ENCODE data around the gene TMEM151B.
A peak's percentile ranks its signal among the peaks of the same experiment; 100 is the strongest.
"Not testable (repeated sequence)": the region's sequence is repeated elsewhere in the genome, so short reads cannot be mapped to it uniquely, and the experiment has no call there.

The TMEM151B gene

GRCh38 chr6:44226368-44227147, 43.7 kb upstream of the TMEM151B start:
- no peak overlapping the region for H3K9ac ChIP-seq (ENCODE audit: low read length)
- H3K36me3 ChIP-seq (ENCODE audit: control insufficient read depth, low read depth, low read length): peaks cover 40% of the 10 kb centered on the region
- no peak overlapping the region for H3K27ac ChIP-seq (ENCODE audit: low read length)
- no peaks in the 10 kb centered on the region for H3K27me3 ChIP-seq (ENCODE audit: control insufficient read depth, insufficient read depth, low read length)
- no peaks in the 10 kb centered on the region for H3K9me3 ChIP-seq (ENCODE audit: control insufficient read depth, low read depth, low read length)
- H3K4me3 ChIP-seq (ENCODE audit: low read length): peak overlapping the region; percentile 2
- H3K4me1 ChIP-seq (ENCODE audit: control insufficient read depth, low read depth, low read length): peaks cover 36% of the 10 kb centered on the region

- Histone ChIP-seq H3K27ac (ENCODE audit: low read length) (no peak overlapping the region), H3K4me1 (ENCODE audit: control insufficient read depth, low read depth, low read length) (peaks cover 31% of the 10 kb centered on the region), H3K4me3 (ENCODE audit: low read length) (no peak overlapping the region), H3K9me3 (ENCODE audit: control insufficient read depth, low read depth, low read length) (no peaks in the 10 kb centered on the region), H3K9ac (ENCODE audit: low read length) (no peak overlapping the region), H3K36me3 (ENCODE audit: control insufficient read depth, low read depth, low read length) (peaks cover 46% of the 10 kb centered on the region), H3K27me3 (ENCODE audit: control insufficient read depth, insufficient read depth, low read length) (no peaks in the 10 kb centered on the region)
Measured at GRCh38 chr6:44227148-44227793, 43.0 kb upstream of the TMEM151B start.

GRCh38 chr6:44228031-44228430, 42.2 kb upstream of the TMEM151B start:
- Histone ChIP-seq H3K27ac (ENCODE audit: low read length) (no peak overlapping the region), H3K9me3 (ENCODE audit: control insufficient read depth, low read depth, low read length) (no peaks in the 10 kb centered on the region), H3K4me1 (ENCODE audit: control insufficient read depth, low read depth, low read length) (peaks cover 23% of the 10 kb centered on the region), H3K36me3 (ENCODE audit: control insufficient read depth, low read depth, low read length) (peaks cover 54% of the 10 kb centered on the region), H3K9ac (ENCODE audit: low read length) (no peak overlapping the region), H3K27me3 (ENCODE audit: control insufficient read depth, insufficient read depth, low read length) (no peaks in the 10 kb centered on the region), H3K4me3 (ENCODE audit: low read length) (no peak overlapping the region)

GRCh38 chr6:44228433-44228832, 41.8 kb upstream of the TMEM151B start:
- no peaks in the 10 kb centered on the region for H3K27me3 ChIP-seq (ENCODE audit: control insufficient read depth, insufficient read depth, low read length)
- no peaks in the 10 kb centered on the region for H3K9me3 ChIP-seq (ENCODE audit: control insufficient read depth, low read depth, low read length)
- H3K9ac ChIP-seq (ENCODE audit: low read length): no peak overlapping the region
- H3K4me3 ChIP-seq (ENCODE audit: low read length): no peak overlapping the region
- H3K36me3 ChIP-seq (ENCODE audit: control insufficient read depth, low read depth, low read length): peaks cover 58% of the 10 kb centered on the region
- no peak overlapping the region for H3K27ac ChIP-seq (ENCODE audit: low read length)
- H3K4me1 ChIP-seq (ENCODE audit: control insufficient read depth, low read depth, low read length): peaks cover 23% of the 10 kb centered on the region

- no peak overlapping the region for H3K27ac ChIP-seq (ENCODE audit: low read length)
- H3K9ac ChIP-seq (ENCODE audit: low read length): no peak overlapping the region
- peaks cover 62% of the 10 kb centered on the region for H3K36me3 ChIP-seq (ENCODE audit: control insufficient read depth, low read depth, low read length)
- H3K27me3 ChIP-seq (ENCODE audit: control insufficient read depth, insufficient read depth, low read length): no peaks in the 10 kb centered on the region
- H3K4me3 ChIP-seq (ENCODE audit: low read length): no peak overlapping the region
- H3K4me1 ChIP-seq (ENCODE audit: control insufficient read depth, low read depth, low read length): peaks cover 23% of the 10 kb centered on the region
- no peaks in the 10 kb centered on the region for H3K9me3 ChIP-seq (ENCODE audit: control insufficient read depth, low read depth, low read length)
Measured at GRCh38 chr6:44228836-44229235, 41.4 kb upstream of the TMEM151B start.

GRCh38 chr6:44229376-44230033, 40.7 kb upstream of the TMEM151B start:
- H3K4me1 ChIP-seq (ENCODE audit: control insufficient read depth, low read depth, low read length): peaks cover 25% of the 10 kb centered on the region
- H3K36me3 ChIP-seq (ENCODE audit: control insufficient read depth, low read depth, low read length): peaks cover 63% of the 10 kb centered on the region
- H3K9me3 ChIP-seq (ENCODE audit: control insufficient read depth, low read depth, low read length): no peaks in the 10 kb centered on the region
- H3K27ac ChIP-seq (ENCODE audit: low read length): no peak overlapping the region
- H3K9ac ChIP-seq (ENCODE audit: low read length): no peak overlapping the region
- H3K4me3 ChIP-seq (ENCODE audit: low read length): no peak overlapping the region
- no peaks in the 10 kb centered on the region for H3K27me3 ChIP-seq (ENCODE audit: control insufficient read depth, insufficient read depth, low read length)

- Histone ChIP-seq H3K27ac (ENCODE audit: low read length) (no peak overlapping the region), H3K36me3 (ENCODE audit: control insufficient read depth, low read depth, low read length) (peaks cover 66% of the 10 kb centered on the region), H3K9ac (ENCODE audit: low read length) (no peak overlapping the region), H3K27me3 (ENCODE audit: control insufficient read depth, insufficient read depth, low read length) (no peaks in the 10 kb centered on the region), H3K4me3 (ENCODE audit: low read length) (no peak overlapping the region), H3K9me3 (ENCODE audit: control insufficient read depth, low read depth, low read length) (no peaks in the 10 kb centered on the region), H3K4me1 (ENCODE audit: control insufficient read depth, low read depth, low read length) (peaks cover 21% of the 10 kb centered on the region)
Measured at GRCh38 chr6:44230034-44230675, 40.1 kb upstream of the TMEM151B start.

- not testable (repeated sequence) for H3K9ac ChIP-seq (ENCODE audit: low read length); H3K4me1 ChIP-seq (ENCODE audit: control insufficient read depth, low read depth, low read length); H3K9me3 ChIP-seq (ENCODE audit: control insufficient read depth, low read depth, low read length); H3K27ac ChIP-seq (ENCODE audit: low read length); H3K27me3 ChIP-seq (ENCODE audit: control insufficient read depth, insufficient read depth, low read length); H3K4me3 ChIP-seq (ENCODE audit: low read length)
- peaks cover 74% of the 10 kb centered on the region for H3K36me3 ChIP-seq (ENCODE audit: control insufficient read depth, low read depth, low read length)
Measured at GRCh38 chr6:44231426-44231825, 38.8 kb upstream of the TMEM151B start.

- no peaks in the 10 kb centered on the region for H3K9me3 ChIP-seq (ENCODE audit: control insufficient read depth, low read depth, low read length)
- H3K27me3 ChIP-seq (ENCODE audit: control insufficient read depth, insufficient read depth, low read length): no peaks in the 10 kb centered on the region
- no peak overlapping the region for H3K27ac ChIP-seq (ENCODE audit: low read length)
- peaks cover 69% of the 10 kb centered on the region for H3K36me3 ChIP-seq (ENCODE audit: control insufficient read depth, low read depth, low read length)
- no peak overlapping the region for H3K9ac ChIP-seq (ENCODE audit: low read length)
- H3K4me3 ChIP-seq (ENCODE audit: low read length): no peak overlapping the region
- peaks cover 7% of the 10 kb centered on the region for H3K4me1 ChIP-seq (ENCODE audit: control insufficient read depth, low read depth, low read length)
Measured at GRCh38 chr6:44232676-44233566, 37.3 kb upstream of the TMEM151B start.

GRCh38 chr6:44233567-44234100, 36.6 kb upstream of the TMEM151B start:
- peaks cover 4% of the 10 kb centered on the region for H3K27me3 ChIP-seq (ENCODE audit: control insufficient read depth, insufficient read depth, low read length)
- no peaks in the 10 kb centered on the region for H3K9me3 ChIP-seq (ENCODE audit: control insufficient read depth, low read depth, low read length)
- H3K27ac ChIP-seq (ENCODE audit: low read length): no peak overlapping the region
- H3K9ac ChIP-seq (ENCODE audit: low read length): no peak overlapping the region
- H3K36me3 ChIP-seq (ENCODE audit: control insufficient read depth, low read depth, low read length): peaks cover 62% of the 10 kb centered on the region
- H3K4me1 ChIP-seq (ENCODE audit: control insufficient read depth, low read depth, low read length): peaks cover 7% of the 10 kb centered on the region
- H3K4me3 ChIP-seq (ENCODE audit: low read length): no peak overlapping the region

Measured in iPS-18a (cell line).